ACC112 (cell line): Measurements from ENCODE around the gene CREB3L1.
"Not testable (repeated sequence)": the region's sequence is repeated elsewhere in the genome, so short reads cannot be mapped to it uniquely, and the experiment has no call there.

Experiments
- H2AFZ ChIP-seq: fragments of 200-600 bp; sonication (generic); one replicate; pipeline ENCODE4 v1.6.0; 2017; ENCODE audit warnings: antibody characterized with exemption, low read length; ENCODE audit not compliant: unreplicated experiment
- H3K27ac ChIP-seq: fragments of 200-600 bp; sonication (generic); 2 replicates; pipeline ENCODE4 v1.5.1; 2014; ENCODE audit warnings: low read depth, mild to moderate bottlenecking, antibody characterized with exemption, low read length, moderate library complexity
- H3K27me3 ChIP-seq: fragments of 200-600 bp; sonication (generic); 2 replicates; pipeline ENCODE4 v1.6.1; 2014; ENCODE audit warnings: mild to moderate bottlenecking, antibody characterized with exemption, low read length, moderate library complexity, mixed read lengths; ENCODE audit not compliant: insufficient read depth
- H3K36me3 ChIP-seq: fragments of 200-600 bp; sonication (generic); 2 replicates; pipeline ENCODE4 v1.6.1; 2016; ENCODE audit warnings: mild to moderate bottlenecking, antibody characterized with exemption, low read length, moderate library complexity, mixed read lengths; ENCODE audit not compliant: insufficient read depth
- H3K4me1 ChIP-seq: fragments of 200-600 bp; sonication (generic); one replicate; pipeline ENCODE4 v1.6.1; 2016; ENCODE audit warnings: low read length, mixed read lengths; ENCODE audit not compliant: insufficient read depth, unreplicated experiment, control insufficient read depth
- H3K4me3 ChIP-seq: fragments of 200-600 bp; sonication (generic); 2 replicates; pipeline ENCODE4 v1.5.1; 2014; ENCODE audit warnings: mild to moderate bottlenecking, low read depth, low read length
- H3K79me2 ChIP-seq: fragments of 200-600 bp; sonication (generic); one replicate; pipeline ENCODE4 v1.6.0; 2016; ENCODE audit warnings: low read length; ENCODE audit not compliant: control insufficient read depth, unreplicated experiment, insufficient read depth

CREB3L1 gene

DNA sequence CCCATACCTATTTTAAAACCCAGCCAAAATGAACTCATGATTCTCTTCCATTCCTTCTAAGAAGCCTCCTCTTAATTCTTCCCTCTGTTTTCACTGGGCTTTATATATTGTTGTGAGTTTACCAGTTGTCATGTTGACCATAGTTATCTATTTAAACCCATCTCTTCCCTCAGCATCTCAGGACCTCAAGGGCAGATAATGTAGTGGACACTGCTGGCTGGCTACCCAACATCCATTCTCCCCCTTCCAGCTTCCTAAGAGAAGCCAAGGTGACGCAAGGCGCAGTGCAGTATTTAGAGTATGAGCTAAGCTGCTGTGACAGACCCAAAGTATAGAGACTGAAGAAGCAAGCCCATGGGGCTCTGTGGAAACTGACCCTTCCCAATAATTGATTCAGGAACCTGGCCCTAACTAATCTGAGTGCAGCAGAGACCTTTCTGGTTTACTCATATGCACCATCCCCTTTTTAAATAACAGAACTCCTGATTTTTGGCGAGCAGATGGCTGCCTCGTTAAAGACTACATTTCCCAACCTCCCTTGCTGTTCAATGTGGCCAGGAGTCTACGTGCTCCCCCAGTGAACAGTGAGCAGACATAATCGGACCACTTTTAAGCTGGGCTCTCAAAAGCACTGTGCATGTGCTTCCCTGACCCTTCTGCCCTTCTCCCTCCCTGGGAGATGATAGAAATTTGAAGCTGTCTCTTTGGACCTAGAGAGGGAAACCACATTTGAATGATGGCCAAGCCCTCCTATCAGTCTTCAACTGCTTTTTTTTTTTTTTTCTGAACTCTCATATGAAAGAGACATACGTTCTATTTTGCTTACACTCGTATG, 28.1 kb upstream of the CREB3L1 start:
- peak overlapping the region; percentile 47 for H2AFZ ChIP-seq
- no peaks in the 10 kb centered on the region for H3K79me2 ChIP-seq
- H3K4me1 ChIP-seq: peaks cover 48% of the 10 kb centered on the region
- H3K27me3 ChIP-seq: no peaks in the 10 kb centered on the region
- peak overlapping the region; percentile 96 for H3K27ac ChIP-seq
- H3K4me3 ChIP-seq: 0 out of 2 replicates have a peak overlapping the region, but pooled peaks have one; percentile 3
- H3K36me3 ChIP-seq: no peaks in the 10 kb centered on the region

DNA sequence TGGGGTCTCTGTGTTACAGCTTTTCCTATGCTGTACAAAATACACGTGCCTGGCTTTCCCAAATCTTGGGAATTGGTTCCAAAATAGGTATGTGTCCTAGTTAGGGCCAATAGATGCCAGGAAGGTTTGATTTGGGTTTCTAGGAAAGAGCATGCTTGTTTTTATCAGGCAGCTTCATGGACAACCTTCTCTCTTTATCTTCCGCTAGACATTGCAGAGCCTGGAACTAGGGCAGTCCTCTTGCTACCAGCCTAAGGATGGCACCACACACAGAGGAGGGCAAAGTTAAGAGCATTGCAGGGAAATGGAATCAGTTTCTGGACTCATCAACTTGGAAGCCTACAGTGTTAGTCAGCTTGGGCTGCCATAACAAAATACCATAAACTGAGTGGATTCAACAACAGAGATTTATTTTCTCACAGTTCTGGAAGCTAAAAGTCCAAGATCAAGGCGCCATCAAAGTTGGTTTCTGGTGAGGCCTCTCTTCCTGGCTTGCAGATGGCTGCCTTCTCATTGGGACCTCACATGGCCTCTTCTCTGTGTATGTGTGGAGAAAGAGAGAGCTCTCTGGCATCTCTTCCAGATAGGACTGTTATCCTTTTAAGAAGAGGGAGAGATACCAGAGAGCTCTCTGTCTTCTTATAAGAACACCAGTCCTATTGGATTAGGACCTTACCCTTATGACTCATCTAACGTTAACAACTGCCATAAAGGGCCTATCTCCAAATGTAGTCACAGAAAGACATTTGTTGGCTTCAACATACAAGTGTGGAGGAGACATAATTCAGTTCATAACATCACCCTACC, 27.3 kb upstream of the CREB3L1 start:
- Histone ChIP-seq H2AFZ (peak overlapping the region; percentile 46), H3K27ac (peak overlapping the region; percentile 96), H3K27me3 (no peaks in the 10 kb centered on the region), H3K4me3 (no peak overlapping the region), H3K36me3 (no peaks in the 10 kb centered on the region), H3K79me2 (no peaks in the 10 kb centered on the region), H3K4me1 (peaks cover 48% of the 10 kb centered on the region)

- Histone ChIP-seq H3K79me2 (no peaks in the 10 kb centered on the region), H2AFZ (no peak overlapping the region), H3K27ac (peak overlapping the region; percentile 96; the same call in 1 of the 2 replicates), H3K27me3 (no peaks in the 10 kb centered on the region), H3K4me1 (peaks cover 48% of the 10 kb centered on the region), H3K4me3 (no peak overlapping the region), H3K36me3 (no peaks in the 10 kb centered on the region)
Measured at GRCh38 chr11:46250745-46251052, 26.8 kb upstream of the CREB3L1 start.

DNA sequence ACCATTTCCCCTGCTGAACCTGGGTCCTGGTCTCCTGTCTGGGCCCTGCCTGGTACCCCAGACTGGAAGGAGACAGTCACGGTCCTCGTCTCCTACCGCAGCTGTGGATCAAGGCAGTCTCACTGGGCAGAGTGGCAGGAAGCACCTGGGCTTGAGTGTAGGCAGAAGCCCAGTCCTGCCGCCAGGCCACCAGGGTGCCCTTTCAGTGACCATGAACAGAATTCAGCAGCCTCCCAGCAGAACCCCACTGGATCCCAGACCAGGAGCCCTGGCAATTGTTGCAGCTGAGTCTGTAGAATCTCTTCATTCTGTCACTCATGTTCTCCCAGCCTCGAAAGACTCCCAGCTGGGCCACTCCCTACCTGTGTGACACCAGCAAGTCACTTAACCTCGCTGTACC, 25.5 kb upstream of the CREB3L1 start:
- H3K4me3 ChIP-seq: no peak overlapping the region
- no peak overlapping the region for H2AFZ ChIP-seq
- no peaks in the 10 kb centered on the region for H3K36me3 ChIP-seq
- H3K27ac ChIP-seq: no peak overlapping the region
- H3K27me3 ChIP-seq: no peaks in the 10 kb centered on the region
- H3K4me1 ChIP-seq: peaks cover 42% of the 10 kb centered on the region
- no peaks in the 10 kb centered on the region for H3K79me2 ChIP-seq

GRCh38 chr11:46252373-46252914, 25.0 kb upstream of the CREB3L1 start:
- Histone ChIP-seq H3K36me3 (no peaks in the 10 kb centered on the region), H3K4me1 (peaks cover 37% of the 10 kb centered on the region), H3K27me3 (no peaks in the 10 kb centered on the region), H3K27ac (no peak overlapping the region), H3K4me3 (no peak overlapping the region), H2AFZ (no peak overlapping the region), H3K79me2 (no peaks in the 10 kb centered on the region)

GRCh38 chr11:46253258-46254132, 24.0 kb upstream of the CREB3L1 start:
- Histone ChIP-seq H2AFZ (no peak overlapping the region), H3K27ac (no peak overlapping the region), H3K36me3 (no peaks in the 10 kb centered on the region), H3K4me1 (peaks cover 27% of the 10 kb centered on the region), H3K79me2 (no peaks in the 10 kb centered on the region), H3K27me3 (no peaks in the 10 kb centered on the region), H3K4me3 (no peak overlapping the region)

DNA sequence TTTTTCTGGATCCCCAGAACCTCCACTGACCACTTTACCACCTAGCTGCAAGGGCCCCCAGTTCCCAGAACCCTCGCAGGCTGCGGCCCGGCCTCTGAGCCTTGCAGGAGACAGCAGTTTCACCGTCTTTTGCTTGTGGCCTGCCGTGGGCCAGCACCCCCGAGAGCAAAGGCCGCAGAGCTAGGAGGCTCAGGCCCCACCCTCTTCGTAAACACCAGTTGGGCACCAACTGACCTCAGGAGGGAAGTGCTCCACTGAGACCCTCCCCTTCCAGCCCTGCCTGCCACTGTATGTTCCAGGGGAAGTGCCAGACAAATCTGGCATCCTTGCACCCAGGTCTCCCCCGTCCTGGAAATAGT, 23.4 kb upstream of the CREB3L1 start:
- H3K79me2 ChIP-seq: no peaks in the 10 kb centered on the region

GRCh38 chr11:46256540-46257001, 20.9 kb upstream of the CREB3L1 start:
- Histone ChIP-seq H3K27me3 (no peaks in the 10 kb centered on the region), H3K4me3 (no peak overlapping the region), H3K36me3 (no peaks in the 10 kb centered on the region), H3K79me2 (no peaks in the 10 kb centered on the region), H3K4me1 (peaks cover 5% of the 10 kb centered on the region), H2AFZ (no peak overlapping the region), H3K27ac (no peak overlapping the region)

More for the DNA sequence above, 23.4 kb upstream of the CREB3L1 start:
- Histone ChIP-seq H3K27ac (no peak overlapping the region), H2AFZ (no peak overlapping the region), H3K4me1 (peaks cover 23% of the 10 kb centered on the region), H3K27me3 (no peaks in the 10 kb centered on the region), H3K4me3 (no peak overlapping the region), H3K36me3 (no peaks in the 10 kb centered on the region)

DNA sequence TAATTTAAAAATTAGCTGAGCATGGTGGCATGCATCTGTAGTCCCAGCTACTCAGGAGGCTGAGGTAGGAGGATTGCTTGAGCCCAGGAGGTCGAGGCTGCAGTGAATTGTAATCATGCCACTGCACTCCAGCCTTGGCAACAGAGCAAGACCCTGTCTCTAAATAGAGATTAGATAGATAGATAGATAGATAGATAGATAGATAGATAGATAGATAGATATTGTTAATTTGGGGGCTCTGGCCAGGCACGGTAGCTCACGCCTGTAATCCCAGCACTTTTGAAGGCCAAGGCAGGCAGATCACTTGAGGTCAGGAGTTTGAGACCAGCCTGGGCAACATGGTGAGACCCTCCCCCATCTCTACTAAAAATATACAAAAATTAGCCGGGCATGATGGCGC, 18.1 kb upstream of the CREB3L1 start:
- H2AFZ ChIP-seq, H3K36me3 ChIP-seq, H3K27ac ChIP-seq, H3K4me1 ChIP-seq, H3K4me3 ChIP-seq, H3K79me2 ChIP-seq, H3K27me3 ChIP-seq: not testable (repeated sequence)

DNA sequence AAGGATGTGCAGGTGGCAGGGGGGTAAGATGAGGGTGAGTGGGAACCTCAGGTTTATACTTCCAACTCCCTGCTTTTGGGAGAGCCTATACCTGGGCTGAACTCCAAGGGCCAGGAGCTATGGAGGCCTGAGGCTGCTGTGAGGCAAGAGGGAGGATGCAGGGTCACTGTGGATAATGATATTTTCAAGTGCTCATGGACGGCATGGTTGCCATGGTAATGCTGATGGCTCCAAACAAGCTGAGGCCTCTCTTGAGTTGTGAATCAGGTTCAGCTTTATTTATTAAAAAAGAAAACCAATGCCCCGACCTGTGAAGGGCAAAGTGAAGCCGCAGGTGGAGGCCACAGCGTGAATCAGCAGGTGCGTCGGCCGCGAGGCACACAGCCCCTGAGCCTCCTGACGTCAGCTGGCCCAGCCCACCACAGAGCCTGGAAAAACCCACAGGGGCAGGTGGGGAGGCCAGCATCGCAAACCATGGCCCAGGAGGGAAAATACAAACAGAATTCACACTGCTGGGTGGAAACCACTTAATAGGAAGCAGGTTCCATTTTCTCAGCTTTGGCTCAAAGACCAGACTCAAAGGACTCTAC, 17.4 kb upstream of the CREB3L1 start:
- no peak overlapping the region for H3K4me3 ChIP-seq
- no peaks in the 10 kb centered on the region for H3K4me1 ChIP-seq
- no peak overlapping the region for H3K27ac ChIP-seq
- no peak overlapping the region for H2AFZ ChIP-seq
- H3K79me2 ChIP-seq: no peaks in the 10 kb centered on the region
- no peaks in the 10 kb centered on the region for H3K27me3 ChIP-seq
- no peaks in the 10 kb centered on the region for H3K36me3 ChIP-seq
